GM12875 (cell line): Measurements from ENCODE around the gene AGK.

ENCODE experiments used
- H3K4me3 ChIP-seq: one replicate; pipeline ENCODE4 v1.5.1; 2011; ENCODE audit warnings: low read depth, low read length, control low read depth
- CTCF ChIP-seq: IDR thresholded peaks from 2 replicates; pipeline ENCODE4 v1.5.1; 2011; ENCODE audit warnings: low read depth, mild to moderate bottlenecking, control low read depth, inconsistent platforms, low read length, moderate library complexity, borderline replicate concordance; ENCODE audit not compliant: insufficient read depth

Gene AGK

DNA sequence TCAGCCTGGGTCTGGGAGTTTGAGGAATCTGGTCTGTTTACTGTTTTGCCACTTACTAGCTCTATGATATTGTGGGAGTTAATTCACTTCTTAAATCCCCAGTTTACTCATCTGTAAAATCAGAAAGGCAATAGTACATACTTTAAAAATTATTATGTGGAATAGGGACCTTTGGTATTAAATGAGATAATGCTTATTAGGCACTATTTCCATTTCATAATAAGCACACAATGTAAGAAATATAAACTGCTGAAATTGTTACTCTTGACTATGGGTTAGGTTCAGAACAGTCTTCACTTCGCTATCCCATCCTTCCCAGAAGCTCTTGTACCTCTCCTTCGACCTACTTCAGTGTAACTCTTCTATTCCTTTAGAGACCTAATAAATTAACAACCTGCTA, 47.2 kb downstream of the AGK start:
- H3K4me3 ChIP-seq = no peak overlapping the region
- no peak for TF ChIP-seq CTCF

DNA sequence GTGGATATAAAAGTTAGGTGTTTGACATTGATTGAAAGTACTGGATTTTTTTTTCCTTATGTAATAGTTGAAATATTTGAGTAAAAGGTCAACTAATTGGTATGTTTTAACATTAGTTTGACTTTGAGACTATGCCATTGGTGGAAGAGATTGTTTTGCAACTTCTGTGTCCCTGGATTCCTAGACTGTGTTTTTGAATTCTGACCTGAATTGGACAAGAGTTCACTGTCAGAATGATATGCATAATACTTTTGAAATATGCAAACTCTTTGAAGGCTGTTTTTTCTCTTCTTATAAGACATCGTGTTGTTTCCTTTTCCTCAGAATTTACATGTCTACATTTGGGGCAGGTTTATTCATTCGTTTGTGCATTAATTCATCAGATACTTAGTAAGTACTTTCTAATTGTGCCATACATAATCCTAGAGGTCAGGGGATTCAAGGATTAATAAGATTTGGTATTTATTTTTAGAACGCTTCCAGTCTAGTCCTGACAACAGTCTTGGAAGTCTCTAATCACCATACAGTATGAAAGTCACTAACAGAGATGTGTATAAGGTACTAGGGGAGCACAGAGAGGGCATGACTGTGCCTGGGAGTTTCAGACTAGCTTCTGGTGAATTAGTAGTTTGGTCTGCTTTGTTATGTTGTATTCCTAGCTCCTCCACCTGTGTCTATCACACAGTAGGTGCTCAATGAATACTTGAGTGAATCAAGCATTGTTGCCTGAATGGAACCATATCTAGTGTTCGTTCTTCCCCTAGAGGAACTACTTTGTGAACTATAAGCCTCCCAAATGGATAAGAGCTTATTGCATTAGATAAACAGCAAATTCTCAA, 49.2 kb downstream of the AGK start:
- TF ChIP-seq CTCF = no peak
- H3K4me3 ChIP-seq = no peak overlapping the region

GRCh38 chr7:141609576-141609975, 58.4 kb downstream of the AGK start:
- H3K4me3 ChIP-seq = no peak overlapping the region
- TF ChIP-seq CTCF = no peak

DNA sequence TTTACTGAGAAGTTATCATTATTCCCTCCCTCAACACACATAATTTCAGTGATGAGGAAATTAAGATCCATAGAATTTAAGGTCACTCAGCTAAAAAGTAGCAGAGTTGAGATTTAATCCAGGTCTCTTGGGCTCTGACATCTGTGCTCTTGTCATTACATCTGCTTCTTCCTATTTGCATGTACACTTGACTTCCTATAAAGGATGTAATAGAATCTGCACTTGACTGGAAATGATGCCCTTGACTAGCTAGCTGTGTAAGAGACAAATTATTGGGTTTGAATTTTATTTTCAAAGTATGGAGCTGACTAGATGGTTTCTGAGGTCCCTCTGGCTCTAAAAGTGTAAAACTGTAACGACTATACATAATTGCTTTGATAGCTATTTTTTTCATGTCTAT, 59.5 kb downstream of the AGK start:
- no peak overlapping the region for H3K4me3 ChIP-seq
- no peak for TF ChIP-seq CTCF

DNA sequence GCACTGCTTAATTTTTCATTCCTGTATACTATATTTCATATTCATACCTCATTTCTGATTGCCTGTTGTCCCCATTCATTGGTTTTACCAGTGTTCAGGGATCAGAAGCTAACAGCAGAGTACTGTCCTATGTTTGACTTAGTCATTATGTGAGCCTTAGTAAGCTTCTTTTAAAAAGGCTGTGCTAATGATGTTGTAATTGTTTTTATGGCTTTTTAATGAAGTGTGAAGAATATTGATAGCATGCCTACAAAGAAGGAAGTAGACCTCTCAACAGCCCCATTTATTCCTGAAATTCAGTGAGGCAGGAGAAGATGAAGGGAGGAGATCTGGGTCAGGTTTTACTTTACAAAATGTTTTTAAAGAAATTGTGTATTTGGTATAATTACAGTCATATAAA, 61.7 kb downstream of the AGK start:
- no peak overlapping the region for H3K4me3 ChIP-seq
- no peak for TF ChIP-seq CTCF

- TF ChIP-seq CTCF = no peak
Measured at GRCh38 chr7:141617280-141617679, 66.1 kb downstream of the AGK start.

DNA sequence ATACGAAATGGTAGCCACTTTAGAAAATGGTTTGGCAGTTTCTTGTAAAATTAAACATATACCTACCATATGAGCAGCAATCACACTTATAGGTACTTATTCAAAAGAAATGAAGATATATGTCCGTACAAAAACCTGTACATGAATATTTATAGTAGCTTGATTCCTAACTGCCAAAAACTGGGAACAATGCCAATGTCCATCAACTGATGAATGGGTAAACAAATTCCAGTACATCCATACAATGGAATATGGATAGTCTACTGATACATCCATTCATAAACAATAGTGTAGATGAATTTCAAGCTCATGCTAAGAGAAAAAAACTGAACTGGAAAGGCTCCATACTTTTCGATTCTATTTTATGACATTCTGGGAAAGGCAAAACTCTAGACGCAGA, 68.5 kb downstream of the AGK start:
- TF ChIP-seq CTCF = no peak
- H3K4me3 ChIP-seq = no peak overlapping the region

More at GRCh38 chr7:141617280-141617679, 66.1 kb downstream of the AGK start:
- no peak overlapping the region for H3K4me3 ChIP-seq
